ENCODE data around the gene DVL2.

GRCh38 chr17:7250695-7251627 is 16.6 kb upstream of the DVL2 start:
- no peak for TF ChIP-seq POLR2A (IDR thresholded peaks at IDR 0.05; ENCODE audit: low read depth, low read length)
- no peak for TF ChIP-seq CTCF (IDR thresholded peaks at IDR 0.05; ENCODE audit: extremely low read depth in 1 of 2, insufficient read depth in 1 of 2, low read depth in 1 of 2, low read length in 2 of 2)
- TF ChIP-seq MAX (IDR thresholded peaks at IDR 0.05; ENCODE audit: insufficient read depth, insufficient read length): no peak

Measured in endothelial cell of umbilical vein (primary cell).